ENCODE data around the gene LPAR1.

LPAR1 gene

DNA sequence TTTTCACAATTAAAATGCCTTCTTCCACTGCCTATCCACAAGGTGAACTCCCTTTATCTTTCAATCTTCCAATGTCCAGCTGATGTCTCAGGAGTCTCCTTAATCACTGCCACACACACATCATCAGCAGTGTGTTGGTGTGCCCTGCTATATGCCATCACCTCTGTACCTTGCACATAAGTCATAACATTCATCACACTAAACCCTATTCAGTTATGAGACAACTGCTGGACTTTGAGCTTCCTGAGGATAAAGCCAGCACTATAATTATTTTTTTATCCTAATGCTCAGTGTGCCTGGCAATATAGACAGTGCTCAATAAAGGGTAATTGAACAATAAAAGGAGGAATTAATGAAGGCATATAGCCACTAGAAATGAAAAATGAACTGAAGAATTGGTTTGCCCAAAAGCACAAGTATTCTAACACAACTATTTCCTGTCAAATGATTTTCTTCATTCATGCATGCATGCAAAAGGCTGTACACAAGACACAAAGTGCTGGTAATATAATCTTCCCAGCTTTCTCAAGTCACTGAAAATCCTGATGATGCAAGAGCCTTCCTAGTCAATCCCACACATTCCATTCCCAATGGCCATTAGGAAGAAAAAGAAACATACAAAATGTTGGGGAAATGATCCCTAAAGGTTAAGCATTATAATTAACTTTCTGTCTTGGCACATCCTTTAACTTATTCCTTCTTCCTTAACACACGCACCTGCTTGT lies 32.4 kb downstream of the LPAR1 start:
- no peak overlapping the region for H3K4me3 ChIP-seq (ENCODE audit: control insufficient read depth, low read depth, low read length)
- TF ChIP-seq, protein P1, sequence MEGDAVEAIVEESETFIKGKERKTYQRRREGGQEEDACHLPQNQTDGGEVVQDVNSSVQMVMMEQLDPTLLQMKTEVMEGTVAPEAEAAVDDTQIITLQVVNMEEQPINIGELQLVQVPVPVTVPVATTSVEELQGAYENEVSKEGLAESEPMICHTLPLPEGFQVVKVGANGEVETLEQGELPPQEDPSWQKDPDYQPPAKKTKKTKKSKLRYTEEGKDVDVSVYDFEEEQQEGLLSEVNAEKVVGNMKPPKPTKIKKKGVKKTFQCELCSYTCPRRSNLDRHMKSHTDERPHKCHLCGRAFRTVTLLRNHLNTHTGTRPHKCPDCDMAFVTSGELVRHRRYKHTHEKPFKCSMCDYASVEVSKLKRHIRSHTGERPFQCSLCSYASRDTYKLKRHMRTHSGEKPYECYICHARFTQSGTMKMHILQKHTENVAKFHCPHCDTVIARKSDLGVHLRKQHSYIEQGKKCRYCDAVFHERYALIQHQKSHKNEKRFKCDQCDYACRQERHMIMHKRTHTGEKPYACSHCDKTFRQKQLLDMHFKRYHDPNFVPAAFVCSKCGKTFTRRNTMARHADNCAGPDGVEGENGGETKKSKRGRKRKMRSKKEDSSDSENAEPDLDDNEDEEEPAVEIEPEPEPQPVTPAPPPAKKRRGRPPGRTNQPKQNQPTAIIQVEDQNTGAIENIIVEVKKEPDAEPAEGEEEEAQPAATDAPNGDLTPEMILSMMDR (IDR thresholded peaks at IDR 0.05; ENCODE audit: control insufficient read depth, insufficient read depth, low read depth, low read length, missing control alignments), result no peak
- DNase-seq (ENCODE audit: low read depth), result no peak

DNA sequence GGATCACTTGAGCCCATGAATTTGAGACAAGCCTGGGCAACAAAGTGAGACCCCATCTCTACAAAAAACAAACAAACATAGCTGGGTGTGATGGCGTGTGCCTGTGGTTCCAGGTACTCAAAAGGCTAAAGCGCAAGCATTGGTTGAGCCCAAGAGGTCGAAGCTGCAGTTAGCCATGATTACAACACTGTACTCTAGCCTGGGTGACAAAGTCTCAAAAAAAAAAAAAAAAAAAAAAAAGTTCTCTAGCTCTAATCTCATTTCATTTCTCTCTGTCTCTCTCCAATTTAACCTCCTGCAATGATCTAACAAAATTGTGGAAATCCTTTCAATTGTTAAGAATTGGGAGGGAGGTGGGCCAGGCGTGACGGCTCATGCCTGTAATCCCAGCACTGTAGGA lies 33.3 kb downstream of the LPAR1 start:
- TF ChIP-seq, protein P1 (IDR thresholded peaks at IDR 0.05; ENCODE audit: control insufficient read depth, insufficient read depth, low read depth, low read length, missing control alignments), result no peak
- H3K4me3 ChIP-seq (ENCODE audit: control insufficient read depth, low read depth, low read length), result no peak overlapping the region
- no peak for DNase-seq (ENCODE audit: low read depth)

DNA sequence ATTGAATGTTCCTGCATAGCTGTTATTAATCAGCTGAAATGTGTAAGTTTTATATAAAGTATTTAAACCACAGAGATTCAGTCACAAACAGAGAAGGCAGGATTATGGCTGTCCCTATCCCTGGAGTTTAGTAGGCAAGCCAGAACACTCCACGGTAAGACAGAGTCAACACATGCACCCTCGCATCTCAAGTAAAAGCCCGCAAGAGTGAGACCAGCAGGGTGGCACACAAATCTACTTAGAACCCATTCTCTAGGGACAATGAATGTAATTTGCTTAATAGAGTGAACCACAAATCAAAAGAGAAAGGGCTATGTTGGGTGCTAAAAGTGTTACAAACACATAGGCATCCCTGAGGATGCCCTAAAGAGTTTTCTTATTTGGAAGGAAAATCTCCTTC lies 35.1 kb downstream of the LPAR1 start:
- TF ChIP-seq, protein P1 (IDR thresholded peaks at IDR 0.05; ENCODE audit: control insufficient read depth, insufficient read depth, low read depth, low read length, missing control alignments), result no peak
- no peak overlapping the region for H3K4me3 ChIP-seq (ENCODE audit: control insufficient read depth, low read depth, low read length)
- DNase-seq (ENCODE audit: low read depth), result no peak

DNA sequence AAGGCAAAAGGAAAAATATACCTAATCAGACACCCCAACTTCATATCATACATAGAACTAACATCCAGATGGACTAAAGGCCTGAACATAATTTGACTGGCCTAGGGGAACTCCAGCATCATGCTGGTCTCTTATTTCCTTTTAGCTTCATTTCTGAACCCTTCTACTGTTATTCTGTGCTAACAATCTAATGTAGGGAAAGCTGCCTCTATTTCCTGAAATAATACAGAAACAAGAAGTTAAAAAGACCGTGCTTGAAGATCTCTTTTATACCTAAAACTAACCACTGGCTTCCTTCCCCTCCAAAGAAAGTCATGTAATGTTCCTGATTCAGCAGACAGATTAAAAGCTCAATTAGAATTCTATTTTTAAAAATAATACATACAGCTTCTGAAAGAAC lies 36.7 kb downstream of the LPAR1 start:
- no peak overlapping the region for H3K4me3 ChIP-seq (ENCODE audit: control insufficient read depth, low read depth, low read length)
- no peak for DNase-seq (ENCODE audit: low read depth)
- TF ChIP-seq, protein P1 (IDR thresholded peaks at IDR 0.05; ENCODE audit: control insufficient read depth, insufficient read depth, low read depth, low read length, missing control alignments), result no peak

DNA sequence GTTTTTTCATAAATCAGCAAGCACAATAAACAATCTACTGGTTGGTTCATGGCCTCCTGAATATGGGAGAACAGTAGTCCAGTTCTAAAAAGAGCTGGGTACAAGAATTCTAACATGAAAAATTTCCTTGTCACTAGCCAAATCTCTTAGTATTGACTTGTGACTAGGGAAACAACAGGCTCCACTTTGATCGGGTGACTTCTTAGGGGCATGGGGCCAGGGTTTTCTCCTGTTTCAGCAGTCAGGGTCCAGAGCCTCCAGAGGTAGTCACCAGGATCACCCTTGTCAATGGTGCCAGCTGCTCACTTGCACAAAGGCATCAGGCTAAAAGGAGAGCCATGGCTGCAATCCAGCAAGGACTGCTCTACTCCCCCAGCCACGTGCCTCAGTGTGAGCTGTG lies 38.1 kb downstream of the LPAR1 start:
- no peak overlapping the region for H3K4me3 ChIP-seq (ENCODE audit: control insufficient read depth, low read depth, low read length)
- DNase-seq (ENCODE audit: low read depth), result no peak
- TF ChIP-seq, protein P1 (IDR thresholded peaks at IDR 0.05; ENCODE audit: control insufficient read depth, insufficient read depth, low read depth, low read length, missing control alignments), result no peak

DNA sequence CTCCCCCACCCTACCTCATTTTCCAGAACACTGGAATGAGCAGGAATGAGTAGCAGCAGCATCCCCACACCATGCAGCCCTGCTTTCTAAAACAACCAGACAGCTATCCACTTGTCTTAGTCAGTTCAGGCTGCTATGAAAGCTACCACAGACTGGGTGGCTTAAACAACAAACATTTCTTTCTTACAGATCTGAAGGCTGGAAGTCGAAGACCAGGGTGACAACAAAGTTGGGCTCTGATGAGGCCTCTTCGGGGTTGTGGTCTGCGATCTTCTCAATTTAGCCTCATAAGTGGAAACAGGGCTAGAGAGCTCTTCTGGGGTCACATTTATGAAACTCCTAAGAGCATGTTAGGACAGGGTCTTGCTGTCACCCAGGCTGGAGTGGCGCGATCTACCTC lies 38.9 kb downstream of the LPAR1 start:
- no peak for DNase-seq (ENCODE audit: low read depth)
- TF ChIP-seq, protein P1 (IDR thresholded peaks at IDR 0.05; ENCODE audit: control insufficient read depth, insufficient read depth, low read depth, low read length, missing control alignments), result no peak
- H3K4me3 ChIP-seq (ENCODE audit: control insufficient read depth, low read depth, low read length), result no peak overlapping the region
